ENCODE results near the gene ST3GAL2.
"Not testable (repeated sequence)": the region's sequence is repeated elsewhere in the genome, so short reads cannot be mapped to it uniquely, and the experiment has no call there.

ST3GAL2 gene

DNA sequence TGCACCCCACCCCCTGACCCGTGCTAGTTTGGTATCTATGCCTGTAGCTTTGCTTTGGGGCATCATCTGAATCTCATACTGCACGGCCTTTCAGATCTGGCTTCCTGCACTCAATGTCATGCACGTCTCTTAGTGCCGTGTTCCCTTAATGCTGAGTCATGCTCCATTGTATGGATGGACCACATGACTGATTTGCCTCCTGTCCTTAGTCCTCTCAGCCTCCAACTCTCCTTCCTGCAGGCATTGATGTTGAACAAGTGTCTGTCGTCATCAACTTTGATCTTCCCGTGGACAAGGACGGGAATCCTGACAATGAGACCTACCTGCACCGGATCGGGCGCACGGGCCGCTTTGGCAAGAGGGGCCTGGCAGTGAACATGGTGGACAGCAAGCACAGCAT is 106.2 kb downstream of the ST3GAL2 start:
- not testable (repeated sequence) for DNase-seq (ENCODE audit: low read depth)

DNA sequence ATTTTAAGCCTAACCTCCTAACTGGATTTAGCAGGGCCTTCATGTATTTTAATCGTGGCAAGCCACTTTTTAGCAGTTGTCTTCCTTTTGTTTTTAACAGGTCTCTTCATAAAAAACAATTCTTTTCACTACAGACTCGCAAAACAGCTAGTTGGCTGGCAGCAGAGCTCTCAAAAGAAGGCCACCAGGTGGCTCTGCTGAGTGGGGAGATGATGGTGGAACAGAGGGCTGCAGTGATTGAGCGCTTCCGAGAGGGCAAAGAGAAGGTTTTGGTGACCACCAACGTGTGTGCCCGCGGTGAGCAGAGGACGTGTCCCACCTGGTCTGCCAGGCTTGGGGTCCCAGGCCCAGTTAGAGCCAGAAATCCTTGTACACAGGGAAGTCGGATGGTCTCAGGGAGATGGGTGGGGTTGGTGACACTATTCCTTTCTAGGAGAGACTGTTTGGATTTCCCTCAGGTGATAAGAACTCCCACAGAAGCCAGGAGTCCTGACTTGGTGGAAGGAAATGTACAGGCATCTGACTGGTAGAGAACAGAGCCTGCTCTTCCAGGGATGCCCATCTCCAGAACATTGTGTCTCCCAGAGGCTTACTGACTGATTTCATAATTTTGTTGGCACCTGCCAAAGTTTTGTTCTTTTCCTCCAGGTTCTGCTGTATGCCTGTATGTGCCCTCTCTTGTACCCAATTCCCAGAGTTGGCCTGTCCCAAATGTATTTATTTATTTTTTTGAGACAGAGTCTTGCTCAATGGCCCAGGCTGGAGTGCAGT is 107.1 kb downstream of the ST3GAL2 start:
- DNase-seq (ENCODE audit: low read depth) = no peak

DNA sequence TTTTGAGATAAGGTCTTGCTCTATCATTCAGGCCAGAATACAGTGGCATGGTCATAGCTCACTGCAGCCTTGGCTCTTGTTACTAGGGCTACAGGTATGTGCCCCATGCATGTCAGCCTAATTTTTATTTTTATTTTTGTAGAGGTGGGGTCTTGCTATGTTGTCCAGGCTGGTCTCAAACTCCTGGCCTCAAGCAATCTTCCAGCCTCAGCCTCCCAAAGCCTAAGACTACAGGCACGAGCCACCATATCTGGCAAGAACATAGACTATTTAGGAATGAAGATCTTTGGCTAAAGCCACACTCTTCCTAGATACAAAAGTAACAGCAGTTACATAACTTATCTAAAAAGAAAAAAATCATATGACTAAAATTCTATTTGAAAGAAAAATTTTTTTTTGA is 107.8 kb downstream of the ST3GAL2 start:
- DNase-seq (ENCODE audit: low read depth) = no peak
